ENCODE results near the gene ZNF418.

Gene ZNF418

DNA sequence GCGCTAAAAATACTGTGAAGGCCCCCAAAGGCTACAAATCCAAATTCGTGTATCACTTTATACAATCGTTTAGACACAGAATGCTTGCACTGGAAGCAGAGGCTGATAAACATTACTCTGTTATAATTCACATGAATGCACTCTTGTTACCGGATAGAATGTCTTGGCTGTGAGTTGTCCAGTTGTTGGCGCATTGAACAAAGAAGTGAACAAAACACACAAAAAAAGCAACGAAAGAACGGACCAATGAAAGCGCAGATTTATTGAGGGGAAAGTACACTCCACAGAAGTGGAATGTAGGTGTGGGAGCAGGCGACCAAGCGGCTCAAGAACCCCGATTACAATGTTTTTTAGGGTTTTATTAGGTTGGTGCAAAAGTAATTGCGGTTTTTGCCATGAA lies 529 bp upstream of the ZNF418 start:
- no peak overlapping the region for H3K4me3 ChIP-seq (ENCODE audit: control insufficient read depth, low read depth, low read length)
- DNase-seq (ENCODE audit: low read depth) = no peak

GRCh38 chr19:57927587-57927986 lies 7.6 kb downstream of the ZNF418 start:
- no peak for DNase-seq (ENCODE audit: low read depth)
- TF ChIP-seq CTCF (IDR thresholded peaks at IDR 0.05; ENCODE audit: control insufficient read depth, insufficient read depth, low read depth, low read length, missing control alignments) = no peak
- no peak overlapping the region for H3K4me3 ChIP-seq (ENCODE audit: control insufficient read depth, low read depth, low read length)

More for the DNA sequence above, 529 bp upstream of the ZNF418 start:
- no peak for TF ChIP-seq CTCF (IDR thresholded peaks at IDR 0.05; ENCODE audit: control insufficient read depth, insufficient read depth, low read depth, low read length, missing control alignments)

DNA sequence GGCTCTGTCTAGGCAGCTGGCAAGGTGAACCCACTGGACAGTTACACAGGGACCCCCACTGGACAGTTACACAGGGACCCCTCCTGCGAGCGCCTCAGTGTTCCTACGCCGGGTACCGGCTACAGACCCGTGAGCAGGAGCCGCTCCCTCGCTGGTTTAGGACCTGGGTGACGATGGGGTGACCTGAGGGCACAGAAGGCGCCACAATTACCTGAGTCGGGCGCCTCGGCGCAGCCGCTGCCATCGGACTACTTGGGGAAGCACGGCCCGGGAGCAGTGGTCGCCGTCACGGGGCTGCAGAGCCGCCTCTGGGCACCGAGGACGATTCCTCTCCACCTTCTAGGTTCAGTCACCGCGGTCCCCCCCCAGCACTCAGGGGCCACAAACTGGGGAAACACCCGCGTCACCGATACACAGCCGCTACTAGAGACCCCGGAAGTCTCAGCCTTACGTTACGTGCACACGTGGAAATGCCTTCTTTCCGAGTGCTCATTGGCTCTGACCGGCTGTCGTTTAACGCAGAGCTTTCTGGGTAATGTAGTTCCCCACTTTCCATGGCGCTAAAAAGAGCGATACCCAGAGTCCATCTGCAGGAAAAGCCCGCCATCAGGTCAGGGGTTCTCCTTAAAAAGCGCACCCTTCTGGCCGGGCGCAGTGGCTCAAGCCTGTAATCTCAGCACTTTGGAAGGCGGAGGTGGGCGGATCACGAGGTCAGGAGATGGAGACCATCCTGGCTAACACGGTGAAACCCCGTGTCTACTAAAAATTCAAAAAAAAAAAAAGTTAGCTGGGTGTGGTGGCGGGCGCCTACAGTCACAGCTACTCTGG lies 18.8 kb downstream of the ZNF418 start, which contains the start of gene ZNF417:
TSS of gene ZNF417 (minus strand) at position 425 of the 828 bp plus-strand sequence. CDS start at position 244, 181 bp downstream.
- peak; percentile 34 for TF ChIP-seq CTCF (IDR thresholded peaks at IDR 0.05; ENCODE audit: control insufficient read depth, insufficient read depth, low read depth, low read length, missing control alignments)
- DNase-seq (ENCODE audit: low read depth) = peak; percentile 82
- H3K4me3 ChIP-seq (ENCODE audit: control insufficient read depth, low read depth, low read length) = peak within 1 kb of the TSS; percentile 70

DNA sequence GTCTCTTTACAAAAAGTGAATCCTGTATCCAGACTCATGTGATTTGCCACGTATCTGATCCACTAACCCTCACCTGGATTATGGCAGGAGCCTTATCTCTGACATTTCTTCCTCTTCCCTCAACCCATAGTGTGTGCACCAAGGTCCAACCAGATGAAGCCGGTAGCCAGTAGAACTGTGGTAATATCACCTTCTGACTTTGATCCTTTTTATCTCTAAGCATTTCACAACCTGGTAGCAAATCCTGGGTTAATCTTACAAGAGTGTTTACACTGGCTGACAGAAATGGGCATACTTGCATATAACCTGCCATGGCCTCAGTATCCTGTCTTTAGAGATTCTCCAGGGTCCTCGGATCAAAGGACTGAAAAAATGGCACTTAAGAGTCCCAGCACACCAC lies 20.7 kb downstream of the ZNF418 start:
- H3K4me3 ChIP-seq (ENCODE audit: control insufficient read depth, low read depth, low read length) = no peak overlapping the region
- TF ChIP-seq CTCF (IDR thresholded peaks at IDR 0.05; ENCODE audit: control insufficient read depth, insufficient read depth, low read depth, low read length, missing control alignments) = no peak
- no peak for DNase-seq (ENCODE audit: low read depth)

DNA sequence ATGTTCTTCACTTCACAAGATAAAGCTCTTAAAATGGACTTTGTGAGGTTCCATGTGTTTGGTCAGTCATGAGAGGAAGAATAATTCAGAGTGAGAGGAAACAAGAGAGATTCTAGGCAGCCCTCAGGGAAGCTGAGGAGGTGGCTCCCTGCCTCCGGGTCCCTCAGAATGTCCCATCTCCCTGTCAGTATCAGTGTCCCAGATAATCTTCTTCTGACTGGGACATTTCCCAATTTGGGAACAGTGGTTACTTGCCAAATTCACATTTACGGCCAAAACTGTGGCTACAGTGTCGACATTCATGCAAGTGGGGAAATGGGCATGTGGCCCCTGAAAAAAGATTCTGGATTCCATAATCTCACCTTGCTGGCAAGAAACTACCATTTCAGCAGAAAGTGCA lies 27.8 kb downstream of the ZNF418 start:
- no peak overlapping the region for H3K4me3 ChIP-seq (ENCODE audit: control insufficient read depth, low read depth, low read length)
- no peak for DNase-seq (ENCODE audit: low read depth)
- no peak for TF ChIP-seq CTCF (IDR thresholded peaks at IDR 0.05; ENCODE audit: control insufficient read depth, insufficient read depth, low read depth, low read length, missing control alignments)

DNA sequence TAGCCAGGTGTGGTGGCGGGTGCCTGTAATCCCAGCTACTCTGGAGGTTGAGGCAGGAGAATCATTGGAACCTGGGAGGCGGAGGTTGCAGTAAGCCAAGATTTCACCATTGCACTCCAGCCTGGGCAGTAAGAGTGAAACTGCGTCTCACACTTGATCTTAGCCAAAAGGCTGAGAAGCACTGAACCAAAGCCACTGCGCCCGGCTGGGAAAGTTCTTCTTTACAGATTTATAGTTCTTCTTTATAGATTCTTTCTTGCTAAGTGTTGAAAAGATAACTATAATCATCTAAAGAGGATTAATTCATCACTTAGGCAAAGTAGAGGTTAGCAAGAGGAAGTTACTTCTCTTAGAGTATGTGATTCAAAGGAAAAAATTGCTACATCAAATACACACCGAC lies 29.9 kb downstream of the ZNF418 start:
- TF ChIP-seq CTCF (IDR thresholded peaks at IDR 0.05; ENCODE audit: control insufficient read depth, insufficient read depth, low read depth, low read length, missing control alignments) = no peak
- no peak for DNase-seq (ENCODE audit: low read depth)
- H3K4me3 ChIP-seq (ENCODE audit: control insufficient read depth, low read depth, low read length) = no peak overlapping the region
